ENCODE data around the gene ZNF710. TPM values are rescaled to one million over a fixed set of nuclear protein-coding genes. Genes with fewer than 3 reads are reported as not detected.
A peak's percentile ranks its signal among the peaks of the same experiment; 100 is the strongest.

The ZNF710 gene
- total RNA-seq, 1 donor from 2014 or later, result 25.2 TPM

DNA sequence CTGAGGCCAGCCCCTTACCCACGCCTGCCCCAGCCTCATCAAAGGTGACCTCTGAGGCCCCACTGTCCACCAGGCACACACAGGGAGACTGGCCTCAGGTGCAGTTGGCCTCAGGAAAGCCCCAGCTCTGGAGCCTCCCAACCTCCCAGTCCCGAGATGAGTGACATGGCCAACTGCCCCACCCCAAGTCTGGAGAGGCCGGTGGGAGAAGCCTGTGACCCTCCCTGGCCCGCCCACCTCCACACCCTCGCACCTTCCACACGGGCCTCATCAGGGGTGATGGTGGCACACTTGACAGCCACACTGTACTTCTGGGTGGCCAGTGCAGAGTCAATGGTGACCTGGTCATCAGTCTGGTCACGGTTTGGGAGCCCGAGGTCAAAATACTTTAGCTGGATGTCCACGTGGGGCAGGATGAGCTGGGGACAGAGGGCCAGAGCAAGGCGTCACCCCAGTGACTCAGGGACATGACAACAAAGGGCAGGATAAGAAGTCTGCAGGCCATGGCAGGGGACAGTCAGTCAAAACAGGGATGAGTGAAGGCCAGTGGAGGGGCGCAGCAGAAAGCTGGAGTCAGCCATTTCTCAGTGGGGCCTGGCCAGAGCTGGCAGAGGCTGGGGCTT is 89.2 kb downstream of the ZNF710 start:
- peaks cover 3% of the 10 kb centered on the region for H3K9me3 Mint-ChIP-seq (ENCODE audit: unreplicated experiment)
- H3K27ac Mint-ChIP-seq (ENCODE audit: unreplicated experiment), result no peak overlapping the region
- peaks cover 7% of the 10 kb centered on the region for H3K4me1 Mint-ChIP-seq (ENCODE audit: low read depth, unreplicated experiment)
- no peak for TF ChIP-seq CTCF (IDR thresholded peaks at IDR 0.05; ENCODE audit: partially characterized antibody, unreplicated experiment)
- H3K27me3 Mint-ChIP-seq (ENCODE audit: unreplicated experiment), result peaks cover 7% of the 10 kb centered on the region
- H3K4me3 Mint-ChIP-seq (ENCODE audit: unreplicated experiment), result no peak overlapping the region
- DNase-seq, result no peak
- peaks cover 9% of the 10 kb centered on the region for H3K36me3 Mint-ChIP-seq (ENCODE audit: unreplicated experiment)

DNA sequence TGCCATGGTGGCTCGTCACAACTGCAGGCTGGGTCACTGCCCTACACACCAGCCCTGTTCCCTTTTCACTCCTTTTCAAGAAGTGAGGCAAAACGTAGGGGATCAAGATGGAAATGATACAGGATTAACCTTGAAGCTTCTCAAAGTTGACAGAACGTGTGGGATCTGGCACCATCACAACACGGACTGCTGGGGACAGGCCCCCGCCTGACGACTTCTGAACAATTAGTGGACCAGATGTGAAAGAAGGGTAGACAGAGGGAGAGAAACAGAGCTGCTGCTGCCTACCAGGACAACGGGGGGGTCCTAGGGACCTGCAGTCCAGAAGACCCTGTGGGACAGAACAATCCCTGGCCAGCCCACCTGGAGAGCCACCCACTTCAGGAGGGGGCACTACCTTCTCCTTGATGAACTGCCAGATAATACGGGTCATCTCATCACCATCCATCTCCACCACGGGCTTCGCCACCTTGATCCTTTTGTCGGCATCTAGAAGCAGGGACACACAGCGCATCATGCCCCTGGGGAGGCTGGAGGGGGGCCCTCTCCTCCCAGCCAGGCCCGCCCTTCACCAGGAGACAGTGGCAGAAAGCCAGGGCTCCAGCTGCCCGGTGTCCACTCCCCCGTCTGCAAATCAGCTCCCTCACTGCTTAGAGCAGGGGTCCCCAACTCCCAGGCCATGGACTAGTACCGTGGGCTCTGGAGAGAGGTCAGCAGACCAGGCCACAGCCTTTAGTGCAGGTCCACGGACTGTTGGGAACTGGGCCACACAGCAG is 90.2 kb downstream of the ZNF710 start:
- no peak for DNase-seq
- Mint-ChIP-seq H3K36me3 (ENCODE audit: unreplicated experiment) (peaks cover 9% of the 10 kb centered on the region), H3K27me3 (ENCODE audit: unreplicated experiment) (peaks cover 6% of the 10 kb centered on the region), H3K4me3 (ENCODE audit: unreplicated experiment) (no peak overlapping the region), H3K27ac (ENCODE audit: unreplicated experiment) (peak overlapping the region; percentile 2), H3K9me3 (ENCODE audit: unreplicated experiment) (peaks cover 3% of the 10 kb centered on the region), H3K4me1 (ENCODE audit: low read depth, unreplicated experiment) (peaks cover 12% of the 10 kb centered on the region)
- no peak for TF ChIP-seq CTCF (IDR thresholded peaks at IDR 0.05; ENCODE audit: partially characterized antibody, unreplicated experiment)

DNA sequence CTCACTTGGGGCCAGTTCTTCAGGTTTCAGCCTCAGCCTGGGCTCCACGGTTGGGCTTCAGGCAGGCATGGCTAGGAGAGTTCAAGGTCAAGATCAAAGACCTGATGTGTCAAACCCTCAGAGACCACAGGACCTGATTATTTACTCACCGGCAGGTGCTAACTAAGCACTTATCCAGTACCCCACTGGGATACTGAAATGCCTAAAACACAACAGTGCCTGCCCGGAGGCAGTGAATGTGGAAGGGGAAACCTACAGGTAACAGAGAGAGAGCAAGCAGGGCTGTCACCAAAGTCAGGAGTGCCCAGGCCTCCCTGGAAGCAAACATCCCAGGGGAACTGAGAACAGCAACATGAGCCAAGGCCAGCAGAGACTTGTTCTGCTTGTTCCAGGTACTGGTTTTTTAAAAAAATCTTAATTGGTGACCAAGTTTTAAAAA is 94.4 kb downstream of the ZNF710 start:
- Mint-ChIP-seq H3K27ac (ENCODE audit: unreplicated experiment) (no peak overlapping the region), H3K9me3 (ENCODE audit: unreplicated experiment) (peaks cover 5% of the 10 kb centered on the region), H3K36me3 (ENCODE audit: unreplicated experiment) (peaks cover 9% of the 10 kb centered on the region), H3K4me1 (ENCODE audit: low read depth, unreplicated experiment) (peaks cover 28% of the 10 kb centered on the region), H3K27me3 (ENCODE audit: unreplicated experiment) (peaks cover 10% of the 10 kb centered on the region), H3K4me3 (ENCODE audit: unreplicated experiment) (peak overlapping the region; percentile 15)
- no peak for TF ChIP-seq CTCF (IDR thresholded peaks at IDR 0.05; ENCODE audit: partially characterized antibody, unreplicated experiment)
- DNase-seq, result no peak

DNA sequence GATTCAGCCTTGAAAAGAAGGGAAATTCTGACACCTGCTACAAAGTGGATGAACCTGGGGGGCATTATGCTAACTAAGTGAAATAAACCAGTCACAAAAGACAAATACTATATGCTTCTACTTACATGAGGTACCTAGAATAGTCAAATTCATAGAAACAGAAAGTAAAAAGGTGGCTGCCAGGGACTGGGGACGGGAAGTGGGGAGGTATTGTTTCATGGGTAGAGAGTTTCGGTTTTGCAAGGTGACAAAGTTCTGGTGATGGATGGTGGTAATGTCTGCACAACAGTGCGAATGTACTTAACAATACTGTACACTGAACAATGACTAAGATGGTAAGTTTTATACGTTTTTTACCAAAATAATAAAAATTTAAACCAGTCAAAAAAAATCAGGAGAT is 96.4 kb downstream of the ZNF710 start:
- H3K36me3 Mint-ChIP-seq (ENCODE audit: unreplicated experiment), result no peaks in the 10 kb centered on the region
- H3K9me3 Mint-ChIP-seq (ENCODE audit: unreplicated experiment), result peaks cover 8% of the 10 kb centered on the region
- peaks cover 33% of the 10 kb centered on the region for H3K4me1 Mint-ChIP-seq (ENCODE audit: low read depth, unreplicated experiment)
- no peak overlapping the region for H3K27ac Mint-ChIP-seq (ENCODE audit: unreplicated experiment)
- no peak for TF ChIP-seq CTCF (IDR thresholded peaks at IDR 0.05; ENCODE audit: partially characterized antibody, unreplicated experiment)
- peaks cover 13% of the 10 kb centered on the region for H3K27me3 Mint-ChIP-seq (ENCODE audit: unreplicated experiment)
- no peak for DNase-seq
- no peak overlapping the region for H3K4me3 Mint-ChIP-seq (ENCODE audit: unreplicated experiment)

Measured in glutamatergic neuron (in vitro differentiated cells).